ENCODE data around the gene DNAJC3. TPM values are rescaled to one million over a fixed set of nuclear protein-coding genes. Genes with fewer than 3 reads are reported as not detected.

Gene DNAJC3
- total and polyA plus RNA-seq, 4 donors: 32.0 to 121 (median 37.1) TPM

GRCh38 chr13:95677564-95678266 is 776 bp downstream of the DNAJC3 start:
- TF ChIP-seq ATF3 (IDR thresholded peaks at IDR 0.05): no peak
- peak; percentile 68 for TF ChIP-seq YY1 (IDR thresholded peaks at IDR 0.05)
- no peak for TF ChIP-seq JUND (IDR thresholded peaks at IDR 0.05)
- no peak for TF ChIP-seq SP1 (IDR thresholded peaks at IDR 0.05)
- no peak for TF ChIP-seq ZBTB33 (IDR thresholded peaks at IDR 0.05)
- TF ChIP-seq GABPA (IDR thresholded peaks at IDR 0.05 in 1 of 2, conservative IDR thresholded peaks at IDR 0.05 in 1 of 2): no peak
- peak in 1 of 2 donors; percentile 9 for TF ChIP-seq RAD21 (IDR thresholded peaks at IDR 0.05)
- no peak for DNase-seq (ENCODE audit: low spot score)
- H3K9me3 ChIP-seq (ENCODE audit: control insufficient read depth in 4 of 4, low read length in 3 of 4): peaks cover 0 to 5% (median 0%) of the 10 kb centered on the region in 4 donors

GRCh38 chr13:95678967-95679366 is 2.0 kb downstream of the DNAJC3 start:
- Histone ChIP-seq H3K27me3 (ENCODE audit: control insufficient read depth in 4 of 4, insufficient read depth in 4 of 4, low read length in 3 of 4) (no peaks in the 10 kb centered on the region), H3K4me3 (ENCODE audit: low read depth in 1 of 3, low read length in 3 of 3) (peak overlapping the region in 2 of 3 donors; percentile 8 to 87), H3K27ac (ENCODE audit: low read depth in 1 of 2, low read length in 2 of 2) (no peak overlapping the region), H3K4me1 (ENCODE audit: control insufficient read depth in 4 of 4, insufficient read depth in 4 of 4, low read length in 3 of 4) (peaks cover 3 to 27% (median 8%) of the 10 kb centered on the region in 4 donors), H3K9me3 (ENCODE audit: control insufficient read depth in 4 of 4, low read length in 3 of 4) (no peaks in the 10 kb centered on the region), H3K9ac (ENCODE audit: low read depth in 1 of 2, low read length in 2 of 2) (no peak overlapping the region), H3K36me3 (ENCODE audit: control insufficient read depth in 4 of 4, insufficient read depth in 3 of 4, low read depth in 1 of 4, low read length in 3 of 4) (peaks cover 0 to under 1% (median 0%) of the 10 kb centered on the region in 4 donors)
- TF ChIP-seq EGR1 (IDR thresholded peaks at IDR 0.05; ENCODE audit: low read depth in 2 of 2): no peak
- TF ChIP-seq MAX (IDR thresholded peaks at IDR 0.05): no peak
- no peak for TF ChIP-seq CTCF (IDR thresholded peaks at IDR 0.05; ENCODE audit: low read depth, low read length, missing input control)
- no peak for TF ChIP-seq FOXA1 (IDR thresholded peaks at IDR 0.05)
- no peak for TF ChIP-seq YY1 (IDR thresholded peaks at IDR 0.05)
- no peak for TF ChIP-seq SP1 (IDR thresholded peaks at IDR 0.05)
- no peak for TF ChIP-seq HNF4G (IDR thresholded peaks at IDR 0.05)
- no peak for TF ChIP-seq RXRA (IDR thresholded peaks at IDR 0.05)
- TF ChIP-seq JUND (IDR thresholded peaks at IDR 0.05): no peak
- 73% methylated on average over 4 of the region's 4 CpGs for WGBS
- DNase-seq (ENCODE audit: low spot score): no peak

More at GRCh38 chr13:95677564-95678266, 776 bp downstream of the DNAJC3 start:
- WGBS: under 1% methylated on average over 30 of the region's 30 CpGs
- Histone ChIP-seq H3K36me3 (ENCODE audit: control insufficient read depth in 4 of 4, insufficient read depth in 3 of 4, low read depth in 1 of 4, low read length in 3 of 4) (peaks cover 0 to 3% (median 3%) of the 10 kb centered on the region in 4 donors), H3K27ac (ENCODE audit: low read depth in 1 of 2, low read length in 2 of 2) (peak overlapping the region; percentile 93 to 94), H3K9ac (ENCODE audit: low read depth in 1 of 2, low read length in 2 of 2) (peak overlapping the region; percentile 78 to 85), H3K4me1 (ENCODE audit: control insufficient read depth in 4 of 4, insufficient read depth in 4 of 4, low read length in 3 of 4) (peaks cover 3 to 27% (median 8%) of the 10 kb centered on the region in 4 donors), H3K27me3 (ENCODE audit: control insufficient read depth in 4 of 4, insufficient read depth in 4 of 4, low read length in 3 of 4) (no peaks in the 10 kb centered on the region), H3K4me3 (ENCODE audit: low read depth in 1 of 3, low read length in 3 of 3) (peak overlapping the region; percentile 77 to 94 (median 87))

Data from liver (tissue), 9 donors.